Right renal pelvis (tissue), 4 donors: ENCODE results near the gene KCNAB1. TPM values are rescaled to one million over a fixed set of nuclear protein-coding genes. Genes with fewer than 3 reads are reported as not detected.

Experiments used
- DNase-seq, 4 donors: peaks; one replicate each; pipeline ENCODE4 v3.0.0-alpha.2; 2013; ENCODE audit warnings: low read depth in 4 of 4, low spot score in 3 of 4, missing footprints in 1 of 4
- polyA plus RNA-seq, 4 donors: library from polyadenylated mRNA; unstranded; fragments of 120-200 nt; gene quantifications; one replicate each; pipeline ENCODE4 v1.2.1, GENCODE V29; 2013; ENCODE audit not compliant: insufficient read length in 4 of 4

KCNAB1 gene
- polyA plus RNA-seq, 4 donors: 2.8 to 3.4 (median 3.0) TPM

GRCh38 chr3:156516284-156516683 lies 395.9 kb downstream of the KCNAB1 start:
- DNase-seq: no peak

- DNase-seq: no peak
Measured at GRCh38 chr3:156516961-156517360, 396.6 kb downstream of the KCNAB1 start.

- DNase-seq: no peak
Measured at GRCh38 chr3:156518726-156519125, 398.3 kb downstream of the KCNAB1 start.

GRCh38 chr3:156519758-156520162 lies 399.4 kb downstream of the KCNAB1 start:
- no peak for DNase-seq

GRCh38 chr3:156522673-156523072 lies 402.3 kb downstream of the KCNAB1 start:
- no peak for DNase-seq

GRCh38 chr3:156525808-156526207 lies 405.4 kb downstream of the KCNAB1 start:
- DNase-seq: no peak

GRCh38 chr3:156527060-156527459 lies 406.7 kb downstream of the KCNAB1 start:
- no peak for DNase-seq

GRCh38 chr3:156530980-156531379 lies 410.6 kb downstream of the KCNAB1 start:
- no peak for DNase-seq

GRCh38 chr3:156532730-156533129 lies 412.4 kb downstream of the KCNAB1 start:
- no peak for DNase-seq

- no peak for DNase-seq
Measured at GRCh38 chr3:156533205-156533604, 412.8 kb downstream of the KCNAB1 start.

- peak in 3 of 4 donors; percentile 58 to 62 (median 60) for DNase-seq
Measured at GRCh38 chr3:156535162-156535627, 414.8 kb downstream of the KCNAB1 start.

- DNase-seq: no peak
Measured at GRCh38 chr3:156535798-156536197, 415.4 kb downstream of the KCNAB1 start.

- DNase-seq: no peak
Measured at GRCh38 chr3:156536524-156537316, 416.3 kb downstream of the KCNAB1 start.

GRCh38 chr3:156539051-156539450 lies 418.7 kb downstream of the KCNAB1 start:
- no peak for DNase-seq

- no peak for DNase-seq
Measured at GRCh38 chr3:156539802-156540201, 419.4 kb downstream of the KCNAB1 start.

- no peak for DNase-seq
Measured at GRCh38 chr3:156542101-156543042, 422.0 kb downstream of the KCNAB1 start.

GRCh38 chr3:156543043-156543555 lies 422.7 kb downstream of the KCNAB1 start:
- DNase-seq: no peak

- no peak for DNase-seq
Measured at GRCh38 chr3:156547637-156548036, 427.3 kb downstream of the KCNAB1 start.

- no peak for DNase-seq
Measured at GRCh38 chr3:156548041-156548687, 427.8 kb downstream of the KCNAB1 start.

GRCh38 chr3:156548902-156549301 lies 428.5 kb downstream of the KCNAB1 start:
- no peak for DNase-seq

- DNase-seq: no peak
Measured at GRCh38 chr3:156551261-156551660, 430.9 kb downstream of the KCNAB1 start.
